Breast epithelium (tissue), 4 donors: ENCODE results near the gene AZU1. TPM values are rescaled to one million over a fixed set of nuclear protein-coding genes. Genes with fewer than 3 reads are reported as not detected.

Experiments used
- DNase-seq, 2 donors: peaks; one replicate each; pipeline ENCODE4 v3.0.0-alpha.2; 2019; ENCODE audit warnings: low spot score in 2 of 2
- H3K27ac ChIP-seq, 2 donors: fragments of 200-600 bp; sonication (generic) in 1 of 2; one replicate each; pipeline ENCODE4 v1.5.1; 2016 to 2019; ENCODE audit warnings: mild to moderate bottlenecking in 1 of 2
- H3K27me3 ChIP-seq, 2 donors: fragments of 200-600 bp; sonication (generic) in 1 of 2; one replicate each; pipeline versions ENCODE4 v1.5.1 to v1.6.0; 2017 to 2019; ENCODE audit warnings: control low read depth in 1 of 2, mild to moderate bottlenecking in 1 of 2
- H3K36me3 ChIP-seq: fragments of 200-600 bp; one replicate; pipeline ENCODE4 v1.5.1; 2019
- H3K4me1 ChIP-seq, 2 donors: fragments of 200-600 bp; sonication (generic); one replicate each; pipeline ENCODE4 v1.5.1; 2016 to 2019; ENCODE audit warnings: control low read depth in 1 of 2
- H3K4me3 ChIP-seq, 3 donors: fragments of 200-600 bp; sonication (generic); 1 replicate in 2 of 3; 2 replicates in 1 of 3; pipeline ENCODE4 v1.5.1; 2016 to 2019; ENCODE audit warnings: mild to moderate bottlenecking in 3 of 3, moderate library complexity in 2 of 3
- H3K9me3 ChIP-seq, 2 donors: fragments of 200-600 bp; sonication (generic) in 1 of 2; one replicate each; pipeline ENCODE4 v1.5.1; 2016 to 2019; ENCODE audit warnings: control low read depth in 1 of 2
- CTCF ChIP-seq, 3 donors: fragments of 450-650 bp; IDR thresholded peaks; one replicate each; pipeline ENCODE4 v1.5.1; 2016 to 2017; ENCODE audit warnings: antibody characterized with exemption in 3 of 3, mild to moderate bottlenecking in 3 of 3, moderate library complexity in 3 of 3
- POLR2A ChIP-seq: fragments of 450-650 bp; IDR thresholded peaks from one replicate; pipeline ENCODE4 v1.6.1; 2016; ENCODE audit warnings: antibody characterized with exemption, mild to moderate bottlenecking, moderate library complexity
- POLR2AphosphoS5 ChIP-seq, 3 donors: sonication (generic); formaldehyde crosslinking; IDR thresholded peaks; one replicate each; pipeline ENCODE4 v1.6.1; 2017; ENCODE audit warnings: antibody characterized with exemption in 3 of 3
- intact Hi-C: fragments of 100-400 bp; cut with DNase I; formaldehyde crosslinking; loops from one replicate; pipeline ENCODE4 v1.15.1; 2023; ENCODE audit warnings: low total_unique reads
- total RNA-seq, 3 donors: library from RNA; depleted of rRNA; stranded (reverse); fragments of >200 nt; gene quantifications; one replicate each; pipeline ENCODE4 v1.1.0, GENCODE V29; 2016

The AZU1 gene
- total RNA-seq, 3 donors from 2014 or later = 0.29 TPM; not detected in 2

- Histone ChIP-seq H3K4me3 (peak overlapping the region; percentile 83 to 96 (median 91)), H3K4me1 (peaks cover 30 to 39% of the 10 kb centered on the region in 2 donors), H3K27me3 (no peaks in the 10 kb centered on the region), H3K27ac (peak overlapping the region; percentile 98 to 100), H3K36me3 (no peaks in the 10 kb centered on the region), H3K9me3 (no peaks in the 10 kb centered on the region)
- no peak for TF ChIP-seq POLR2A
- TF ChIP-seq POLR2AphosphoS5 (IDR thresholded peaks at IDR 0.05) = peak in 1 of 3 donors; percentile 35
- TF ChIP-seq CTCF (IDR thresholded peaks at IDR 0.05) = no peak
- DNase-seq = peak; percentile 85 to 87
- intact Hi-C loops = no loop called here
Observed at GRCh38 chr19:797528-798414, 29.9 kb upstream of the AZU1 start.

DNA sequence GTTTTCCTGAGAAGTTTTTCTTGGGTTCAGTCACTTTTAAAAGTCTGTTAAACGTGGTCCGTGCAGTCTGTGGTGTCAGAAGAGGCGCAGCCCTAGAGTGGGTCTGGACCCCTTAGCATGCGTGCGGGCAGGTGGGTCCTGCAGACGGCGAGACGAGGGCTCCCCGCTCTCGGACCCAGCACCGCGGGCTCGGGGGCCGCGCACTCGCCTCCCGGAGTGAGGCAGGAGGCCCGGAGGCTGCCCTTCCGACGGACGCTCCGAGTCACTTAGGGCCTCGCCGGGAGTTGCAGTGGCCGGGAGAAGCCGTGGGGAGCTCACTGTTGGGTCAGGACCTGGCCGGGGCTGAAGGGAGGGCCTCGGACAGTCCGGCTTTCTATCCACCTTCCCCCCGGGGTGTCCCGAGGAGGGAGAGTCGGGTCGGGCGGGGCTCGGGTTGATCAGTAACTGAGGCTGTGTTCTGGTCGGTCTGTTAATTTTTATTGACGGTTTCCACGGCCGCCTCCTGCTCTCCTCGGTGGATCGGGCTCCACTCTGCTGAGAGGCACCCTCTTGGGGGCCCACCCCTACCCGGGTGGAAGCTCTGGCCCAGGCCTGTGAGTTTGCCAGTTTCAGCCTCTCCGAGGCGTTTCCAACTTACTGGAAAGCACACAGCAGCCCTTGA lies 29.1 kb upstream of the AZU1 start:
- Histone ChIP-seq H3K27ac (peak overlapping the region; percentile 98 to 100), H3K27me3 (no peaks in the 10 kb centered on the region), H3K36me3 (no peaks in the 10 kb centered on the region), H3K4me3 (peak overlapping the region; percentile 83 to 96 (median 91)), H3K4me1 (peaks cover 36 to 47% of the 10 kb centered on the region in 2 donors), H3K9me3 (no peaks in the 10 kb centered on the region)
- DNase-seq = no peak
- intact Hi-C loops = no loop called here
- TF ChIP-seq CTCF (IDR thresholded peaks at IDR 0.05) (no peak), POLR2AphosphoS5 (IDR thresholded peaks at IDR 0.05) (no peak), POLR2A (no peak)

- DNase-seq = no peak
- intact Hi-C loops = no loop called here
- H3K9me3 ChIP-seq = no peaks in the 10 kb centered on the region
- peaks cover 36 to 48% of the 10 kb centered on the region in 2 donors for H3K4me1 ChIP-seq
- H3K27ac ChIP-seq = peak overlapping the region; percentile 98 to 100
- no peaks in the 10 kb centered on the region for H3K36me3 ChIP-seq
- H3K27me3 ChIP-seq = no peaks in the 10 kb centered on the region
- TF ChIP-seq POLR2A (no peak), POLR2AphosphoS5 (IDR thresholded peaks at IDR 0.05) (no peak), CTCF (IDR thresholded peaks at IDR 0.05) (peak in 1 of 3 donors; percentile 10)
- peak overlapping the region; percentile 83 to 96 (median 91) for H3K4me3 ChIP-seq
Observed at GRCh38 chr19:799076-799881, 28.4 kb upstream of the AZU1 start.

- intact Hi-C loops = no loop called here
- H3K4me1 ChIP-seq = peaks cover 36 to 48% of the 10 kb centered on the region in 2 donors
- peak overlapping the region; percentile 13 to 83 (median 20) for H3K4me3 ChIP-seq
- peak; percentile 78 to 88 for DNase-seq
- H3K36me3 ChIP-seq = peaks cover 11% of the 10 kb centered on the region
- no peaks in the 10 kb centered on the region for H3K9me3 ChIP-seq
- no peaks in the 10 kb centered on the region for H3K27me3 ChIP-seq
- TF ChIP-seq POLR2AphosphoS5 (IDR thresholded peaks at IDR 0.05) = peak in 2 of 3 donors; percentile 7 to 73
- TF ChIP-seq POLR2A = no peak
- peak overlapping the region; percentile 85 to 100 for H3K27ac ChIP-seq
Observed at GRCh38 chr19:800360-801029, 27.1 kb upstream of the AZU1 start.
